HG02870 (cell line): ENCODE results near the gene ANGPT4.

Experiments
- ATAC-seq: cut with Tn5 transposase; IDR thresholded peaks from one replicate; pipeline ENCODE4 v1.9.1; 2021; ENCODE audit warnings: mild to moderate bottlenecking, moderate library complexity; ENCODE audit not compliant: unreplicated experiment

The ANGPT4 gene, protein sequence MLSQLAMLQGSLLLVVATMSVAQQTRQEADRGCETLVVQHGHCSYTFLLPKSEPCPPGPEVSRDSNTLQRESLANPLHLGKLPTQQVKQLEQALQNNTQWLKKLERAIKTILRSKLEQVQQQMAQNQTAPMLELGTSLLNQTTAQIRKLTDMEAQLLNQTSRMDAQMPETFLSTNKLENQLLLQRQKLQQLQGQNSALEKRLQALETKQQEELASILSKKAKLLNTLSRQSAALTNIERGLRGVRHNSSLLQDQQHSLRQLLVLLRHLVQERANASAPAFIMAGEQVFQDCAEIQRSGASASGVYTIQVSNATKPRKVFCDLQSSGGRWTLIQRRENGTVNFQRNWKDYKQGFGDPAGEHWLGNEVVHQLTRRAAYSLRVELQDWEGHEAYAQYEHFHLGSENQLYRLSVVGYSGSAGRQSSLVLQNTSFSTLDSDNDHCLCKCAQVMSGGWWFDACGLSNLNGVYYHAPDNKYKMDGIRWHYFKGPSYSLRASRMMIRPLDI

DNA sequence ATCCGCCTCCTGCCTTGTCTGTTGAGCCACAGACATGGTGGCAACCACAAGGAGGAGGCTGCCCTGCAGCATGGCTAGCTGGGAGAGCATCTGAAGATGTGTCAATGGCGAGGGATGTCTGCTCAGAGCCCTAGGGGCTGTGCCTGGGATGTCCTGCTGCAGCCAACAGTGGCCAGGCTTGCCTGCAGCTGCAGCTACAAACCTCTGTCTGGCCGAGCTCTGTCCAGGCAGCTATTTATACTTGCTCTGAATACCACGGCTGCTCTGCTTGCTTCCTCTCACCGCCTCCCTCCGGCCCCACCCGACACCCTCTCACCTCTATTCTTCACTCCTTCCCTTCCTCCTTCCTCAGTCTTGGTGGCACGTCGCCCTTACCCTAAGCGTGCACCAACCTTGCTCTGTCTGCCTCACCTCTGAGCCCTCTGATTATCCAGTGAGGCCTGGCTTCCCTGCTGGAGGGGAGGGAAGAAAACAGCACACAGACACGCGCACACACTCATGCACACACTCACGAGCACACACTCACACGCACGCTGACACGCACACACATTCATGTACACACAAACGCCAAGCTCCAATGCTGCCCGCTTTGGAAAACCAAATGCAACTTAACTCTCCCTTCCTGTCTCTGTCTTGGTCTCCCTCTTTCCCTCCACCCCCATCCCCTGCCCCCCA is at the start of gene ANGPT4:
Gene ANGPT4, minus strand, starts transcription at position 210 of the 675 bp plus-strand sequence. Its CDS starts 120 bp downstream, at position 90.
- ATAC-seq = no peak

DNA sequence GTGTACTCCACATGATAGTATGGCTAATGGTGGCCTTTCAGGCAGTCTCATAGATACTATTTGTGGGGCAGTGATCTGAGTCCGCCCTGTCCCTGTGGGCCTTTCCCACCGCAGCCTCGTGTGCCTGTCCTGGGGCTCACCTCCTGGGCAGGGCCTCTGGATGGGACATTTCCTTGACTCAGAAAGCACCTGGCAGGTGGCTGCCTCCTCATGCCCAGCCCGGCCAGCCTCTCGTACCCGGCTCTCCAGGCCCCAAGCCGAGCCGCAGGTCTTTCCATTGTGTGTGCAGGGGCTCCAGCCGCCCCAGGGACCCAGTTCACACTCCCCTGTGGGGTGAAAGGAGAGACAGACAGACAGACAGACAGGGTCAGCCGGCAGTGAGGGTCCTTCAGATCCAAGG is 47.7 kb upstream of the ANGPT4 start:
- no peak for ATAC-seq

DNA sequence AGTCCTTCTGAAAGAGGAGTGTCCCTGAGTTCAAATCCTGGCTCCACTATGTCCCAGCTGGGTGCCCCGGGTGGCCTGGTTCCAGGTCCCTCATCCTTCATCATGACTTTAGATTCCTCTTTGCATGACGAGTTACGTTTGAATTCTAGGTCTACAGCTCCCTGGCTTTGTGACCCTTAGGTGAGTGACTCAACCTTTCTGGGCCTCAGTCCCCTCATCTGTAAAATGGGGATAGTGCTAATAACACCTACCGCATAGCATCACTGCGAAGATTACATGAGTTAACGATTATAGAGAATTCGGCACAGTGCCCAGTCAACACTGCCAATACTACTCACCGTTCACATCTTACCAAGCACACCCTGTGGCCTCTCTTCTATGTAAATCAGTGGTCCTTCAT is 46.5 kb upstream of the ANGPT4 start:
- no peak for ATAC-seq

DNA sequence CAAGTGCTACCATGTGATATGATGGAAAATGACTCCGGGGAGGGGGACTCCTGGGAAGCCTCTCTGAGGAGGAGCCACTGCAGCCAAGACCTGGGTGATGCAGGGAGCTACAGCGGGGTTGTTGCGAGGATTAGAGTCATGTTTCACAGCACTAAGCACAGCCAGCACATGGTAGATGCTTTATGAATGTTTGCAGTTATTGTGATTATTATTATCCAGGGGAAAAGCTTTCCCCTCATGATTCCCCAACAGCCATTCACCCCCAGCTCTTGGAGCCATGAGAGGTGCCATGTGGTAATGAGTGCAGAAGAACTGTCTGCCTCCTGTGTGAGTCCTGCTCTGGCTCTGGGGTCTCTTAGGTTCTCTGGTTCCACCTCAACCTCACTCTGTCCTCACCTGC is 46.1 kb upstream of the ANGPT4 start:
- no peak for ATAC-seq

DNA sequence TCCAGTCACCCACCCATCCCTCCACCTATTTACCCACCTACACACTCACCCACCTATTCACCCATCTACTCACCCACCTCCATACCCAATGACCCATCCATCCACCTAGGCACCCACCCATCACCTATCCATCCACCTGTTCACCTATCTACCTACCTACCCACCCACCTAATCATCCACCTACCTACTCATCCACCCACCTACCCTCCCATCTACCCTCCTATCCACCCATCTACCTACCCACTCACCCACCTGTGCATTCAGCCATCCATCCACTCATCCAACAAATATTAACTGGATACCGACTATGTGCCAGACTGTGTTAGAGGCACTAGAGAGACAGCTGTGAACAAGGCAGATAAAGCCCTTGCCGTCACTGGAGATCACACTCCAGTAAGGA is 45.6 kb upstream of the ANGPT4 start:
- no peak for ATAC-seq

DNA sequence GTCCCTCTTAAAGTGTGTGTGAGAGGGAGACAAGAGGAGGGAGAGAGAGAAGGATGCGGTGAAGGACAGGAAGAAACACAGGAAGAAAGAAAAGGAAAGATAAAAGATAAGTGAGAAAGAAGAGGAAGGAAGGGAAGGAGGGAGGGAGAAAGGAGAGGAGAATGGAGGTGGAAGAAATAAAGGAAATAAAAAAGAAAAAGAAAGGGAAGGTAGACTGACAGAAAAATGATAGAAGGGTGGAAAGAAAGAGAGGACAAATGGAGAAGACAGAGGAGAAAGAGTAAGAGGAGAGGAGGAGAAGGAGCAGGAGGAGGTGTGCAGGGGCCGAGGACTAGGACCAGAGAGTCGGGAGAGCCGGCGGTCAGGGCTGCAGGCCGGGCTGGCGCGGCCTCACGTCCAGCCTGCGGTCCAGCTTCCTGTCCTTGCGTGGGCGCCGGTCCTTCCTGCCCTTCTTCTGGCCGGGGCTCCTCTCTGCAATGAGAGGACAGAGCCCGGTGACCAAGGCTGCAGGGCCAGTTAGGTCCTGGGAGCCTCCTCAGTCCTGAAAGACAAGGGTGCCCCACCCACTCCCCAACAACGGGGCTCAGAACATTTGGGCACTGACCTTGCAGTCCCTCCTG is 44.0 kb upstream of the ANGPT4 start:
- no peak for ATAC-seq

DNA sequence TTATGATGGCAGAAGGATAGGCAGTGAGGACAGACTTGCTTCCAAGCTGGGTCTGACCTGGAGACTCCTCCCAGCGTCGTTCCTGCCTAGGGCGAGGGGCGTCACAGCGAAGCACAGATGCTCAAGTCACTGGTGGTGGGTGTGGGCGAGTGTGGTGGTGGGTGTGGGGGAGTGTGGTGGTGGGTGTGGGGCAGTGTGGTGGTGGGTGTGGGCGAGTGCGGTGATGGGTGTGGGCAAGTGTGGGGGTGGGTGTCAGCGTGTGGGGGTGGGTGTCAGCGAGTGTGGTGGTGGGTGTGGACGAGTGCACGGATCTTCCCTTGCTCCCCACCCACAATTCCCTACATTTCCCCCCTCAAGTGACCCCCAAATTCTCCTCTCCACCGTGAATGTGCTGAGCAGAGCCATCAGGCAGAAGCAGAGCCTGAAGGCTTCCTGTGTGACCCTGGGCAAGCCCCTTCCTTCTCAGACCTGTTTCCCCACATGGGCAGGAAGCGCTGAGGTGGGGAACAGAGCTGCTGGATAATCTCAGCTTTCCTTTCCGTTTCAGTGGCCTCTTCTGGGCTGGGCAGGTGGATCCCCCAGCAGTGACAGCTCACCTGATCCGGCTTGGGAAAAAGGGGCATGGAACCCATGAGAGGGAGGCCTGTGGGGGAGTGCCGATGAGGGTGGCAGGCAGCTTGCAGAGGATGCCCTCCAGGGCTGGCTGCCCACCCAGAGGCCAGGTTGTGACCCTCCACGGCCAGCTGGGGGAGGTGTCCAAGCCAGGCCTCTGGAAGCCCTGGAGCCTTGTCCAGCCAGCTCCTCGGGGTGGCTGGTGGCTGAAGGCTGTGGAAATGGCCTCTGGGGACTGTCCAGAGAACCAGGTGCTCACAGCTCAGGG is 43.0 kb upstream of the ANGPT4 start:
- no peak for ATAC-seq

DNA sequence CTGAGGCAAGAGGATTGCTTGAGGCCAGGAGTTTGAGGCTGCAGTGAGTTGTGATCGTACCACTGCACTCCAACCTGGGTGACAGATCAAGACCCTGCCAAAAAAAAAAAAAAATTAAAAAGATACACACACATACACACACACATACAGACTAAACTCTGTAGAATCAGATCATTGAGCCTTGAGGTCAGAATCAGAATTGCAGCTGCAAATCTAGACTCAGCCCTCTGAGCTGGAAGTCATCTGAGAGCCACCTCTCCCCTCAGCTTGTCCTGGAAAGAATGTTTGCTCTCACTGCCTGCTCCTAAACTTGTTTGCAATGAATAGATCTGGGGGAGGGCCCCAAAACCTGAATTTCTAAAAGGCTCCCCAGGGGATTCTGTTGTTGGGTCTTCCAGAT is 41.4 kb upstream of the ANGPT4 start:
- ATAC-seq = no peak

DNA sequence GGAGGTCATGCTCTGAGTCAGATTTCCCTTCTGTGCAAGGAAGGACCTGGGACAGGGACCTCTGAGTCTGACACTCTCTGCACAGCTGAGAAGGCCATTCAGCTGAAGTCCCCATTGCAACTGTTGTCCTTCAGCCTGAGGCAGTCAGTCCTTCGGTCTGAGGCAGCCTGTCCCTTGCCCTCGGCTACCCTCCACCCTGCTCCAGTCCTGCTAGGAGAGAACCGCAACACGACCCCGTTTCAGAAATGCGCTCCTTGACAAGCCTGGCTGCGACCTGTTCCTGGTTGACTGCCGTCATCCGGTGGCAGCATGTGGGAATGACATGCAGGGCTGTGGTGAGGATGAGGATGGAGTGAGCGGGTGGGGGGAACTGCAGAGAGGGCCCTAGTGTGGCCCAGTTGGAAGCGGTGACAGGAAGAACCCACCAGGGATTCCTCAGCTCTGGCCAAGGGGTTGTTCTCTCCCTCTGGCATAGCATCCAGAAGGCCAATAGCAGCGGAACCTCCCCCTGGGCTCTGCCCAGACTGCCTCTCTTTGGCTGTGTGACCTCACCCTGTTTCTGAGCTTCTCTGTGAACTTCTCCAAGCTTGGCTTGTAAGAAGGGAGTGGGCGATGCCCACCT is 40.3 kb upstream of the ANGPT4 start:
- ATAC-seq = peak; percentile 65

DNA sequence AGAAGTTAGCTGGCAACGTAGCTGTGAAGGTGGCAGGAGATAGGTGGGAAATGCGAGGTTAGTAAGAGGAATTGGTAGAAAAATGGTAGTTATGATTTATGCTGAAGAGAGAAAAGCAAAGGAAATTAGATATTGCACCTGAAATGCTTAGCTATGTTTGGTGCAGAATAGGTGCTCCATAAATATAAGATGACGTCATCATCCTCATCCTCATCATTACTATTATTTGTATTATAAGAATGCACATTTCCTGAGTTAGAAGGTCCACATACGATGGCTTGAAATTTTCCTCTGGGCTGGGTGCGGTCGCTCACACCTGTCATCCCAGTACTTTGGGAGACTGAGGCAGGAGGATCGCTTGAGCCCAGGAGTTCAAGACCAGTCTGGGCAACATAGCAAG is 39.5 kb upstream of the ANGPT4 start:
- ATAC-seq = no peak

DNA sequence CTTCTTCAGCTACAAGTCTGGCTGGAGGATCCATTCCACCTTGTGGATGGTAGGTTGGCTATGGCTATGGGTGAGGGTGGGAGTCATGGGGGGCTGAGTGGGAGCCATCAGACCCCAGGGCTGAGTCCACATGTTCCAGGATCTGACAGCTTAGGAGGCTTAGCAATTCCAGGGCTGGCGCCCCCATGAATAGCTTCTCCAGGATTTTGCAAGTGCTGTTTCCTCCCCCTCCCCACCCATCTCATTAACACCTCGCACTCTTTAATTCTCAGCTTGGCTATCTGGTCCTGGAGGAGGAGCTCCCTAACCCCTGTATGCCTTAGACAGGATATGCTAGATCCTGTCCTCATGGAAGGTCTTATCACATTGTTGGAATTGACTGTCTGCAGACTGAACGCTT is 39.0 kb upstream of the ANGPT4 start:
- no peak for ATAC-seq

DNA sequence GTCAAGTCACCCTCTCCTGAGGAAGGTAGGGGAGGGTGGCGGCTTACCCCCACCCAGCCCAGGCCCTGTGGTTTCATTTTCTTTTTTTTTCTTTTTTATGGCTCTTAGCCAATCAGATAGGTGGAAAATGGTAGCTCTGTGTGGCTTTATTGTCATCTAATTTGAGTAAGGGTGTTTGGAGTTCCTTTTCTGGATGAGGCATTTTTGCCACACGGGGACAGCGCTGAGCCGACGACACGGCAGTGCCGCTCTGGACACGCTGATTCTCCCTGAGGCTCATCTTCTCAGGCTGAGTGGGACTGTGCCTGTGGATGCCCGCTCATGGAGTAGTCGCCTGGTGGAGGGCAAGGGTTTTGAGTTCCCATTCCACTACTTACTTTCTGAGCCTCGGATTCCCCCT is 37.6 kb upstream of the ANGPT4 start:
- no peak for ATAC-seq

DNA sequence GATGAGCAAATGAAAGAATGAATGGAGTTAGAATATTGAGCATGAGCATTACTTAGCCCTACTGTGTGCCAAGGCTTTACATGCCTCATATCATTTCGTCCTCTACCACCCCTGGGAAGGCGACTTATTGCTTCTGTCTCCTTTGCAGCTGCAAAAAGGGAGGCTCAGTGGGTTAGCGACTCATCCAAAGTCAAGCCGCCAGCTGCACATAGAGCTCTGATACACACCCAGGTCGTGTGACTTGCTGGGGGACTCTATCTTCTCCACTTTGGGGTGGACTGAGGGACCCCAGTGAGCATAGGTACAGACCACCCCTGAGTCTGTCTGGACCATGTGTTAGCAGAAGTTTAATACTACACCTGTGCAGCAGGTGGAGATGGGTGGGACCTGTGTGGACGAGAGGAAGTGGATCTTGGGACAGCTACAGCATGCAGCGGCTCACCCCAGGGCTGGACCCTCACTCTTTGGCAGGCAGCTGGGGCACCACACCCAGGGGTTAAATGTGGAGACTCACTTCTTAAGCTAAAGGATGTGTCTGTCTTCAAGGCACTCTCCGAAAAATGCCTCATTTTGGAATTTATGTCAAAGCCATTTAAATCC is 36.2 kb upstream of the ANGPT4 start:
- no peak for ATAC-seq

DNA sequence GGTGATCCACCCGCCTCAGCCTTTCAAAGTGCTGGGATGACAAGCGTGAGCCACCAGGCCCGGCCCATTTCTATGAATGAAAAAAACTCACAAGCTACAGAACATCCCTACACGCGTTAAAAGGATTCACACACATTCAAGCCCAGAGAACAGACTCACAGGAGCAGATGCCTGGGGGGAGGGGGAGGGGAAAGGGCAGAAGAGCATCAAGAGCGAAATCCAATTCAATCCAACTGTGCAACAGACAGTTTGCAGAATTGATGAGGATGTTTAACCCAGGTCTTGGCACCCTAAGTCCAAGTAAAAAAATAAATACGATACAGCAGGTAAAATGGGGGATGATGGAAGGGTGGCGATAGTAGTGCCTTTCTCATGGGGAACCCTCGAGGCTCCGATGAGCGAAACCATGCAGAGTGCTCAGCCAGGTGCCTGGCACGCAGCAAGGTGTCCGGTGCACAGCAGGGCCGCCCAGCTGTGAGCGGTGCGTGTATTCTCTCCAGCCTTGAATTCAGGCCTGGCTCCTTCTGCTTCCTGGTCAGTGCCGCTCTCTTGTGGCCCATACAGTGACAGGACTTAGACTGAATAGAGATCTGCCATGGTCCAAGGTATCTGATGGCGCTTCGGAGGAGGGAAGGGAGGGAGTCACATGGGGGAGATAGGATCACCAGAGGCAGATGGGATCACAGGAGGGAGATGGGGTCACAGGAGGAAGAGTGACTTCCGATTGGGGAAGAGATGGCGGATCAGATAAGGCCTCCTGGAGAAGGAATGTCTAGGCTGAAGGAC is 35.4 kb upstream of the ANGPT4 start:
- ATAC-seq = no peak

DNA sequence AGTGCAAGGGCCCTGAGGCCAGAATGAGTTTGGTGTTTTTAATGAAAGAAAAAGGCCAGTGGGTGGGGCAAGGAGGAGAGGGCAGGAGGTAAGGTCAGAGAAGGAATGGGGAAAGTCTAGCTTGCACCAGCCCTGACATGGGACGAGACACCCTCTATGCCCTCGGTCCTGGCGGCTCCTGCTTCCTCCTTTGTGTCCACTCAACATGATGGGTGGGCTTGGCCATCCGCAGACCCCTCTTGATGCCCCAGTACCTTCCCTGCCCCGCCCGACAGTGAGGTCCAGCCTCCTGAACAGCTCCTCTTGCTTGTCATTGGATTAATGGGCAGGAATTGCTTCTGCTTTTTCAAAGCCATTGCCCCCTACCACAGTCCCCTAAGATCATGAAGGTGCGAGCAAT is 33.6 kb upstream of the ANGPT4 start:
- ATAC-seq = no peak

DNA sequence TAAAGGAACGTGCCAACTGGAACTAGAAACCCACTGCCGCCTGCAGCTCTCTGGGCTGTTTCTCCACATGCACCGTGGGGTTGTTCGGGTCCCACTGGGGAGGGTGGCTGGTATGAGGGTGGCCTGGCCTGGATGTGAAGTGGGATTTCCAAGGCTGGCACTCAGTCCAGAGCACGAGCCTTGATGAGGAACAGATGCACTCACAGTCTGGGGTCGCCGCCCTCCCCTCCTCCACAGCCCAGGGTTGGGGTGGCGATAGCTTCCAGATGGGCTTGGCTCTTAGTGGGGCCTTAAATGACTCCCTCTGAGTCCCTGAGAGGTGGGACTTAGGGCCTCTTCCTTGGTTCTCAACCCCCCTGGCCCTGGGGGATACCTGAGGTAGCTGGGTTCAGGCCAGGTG is 30.7 kb upstream of the ANGPT4 start:
- ATAC-seq = no peak

DNA sequence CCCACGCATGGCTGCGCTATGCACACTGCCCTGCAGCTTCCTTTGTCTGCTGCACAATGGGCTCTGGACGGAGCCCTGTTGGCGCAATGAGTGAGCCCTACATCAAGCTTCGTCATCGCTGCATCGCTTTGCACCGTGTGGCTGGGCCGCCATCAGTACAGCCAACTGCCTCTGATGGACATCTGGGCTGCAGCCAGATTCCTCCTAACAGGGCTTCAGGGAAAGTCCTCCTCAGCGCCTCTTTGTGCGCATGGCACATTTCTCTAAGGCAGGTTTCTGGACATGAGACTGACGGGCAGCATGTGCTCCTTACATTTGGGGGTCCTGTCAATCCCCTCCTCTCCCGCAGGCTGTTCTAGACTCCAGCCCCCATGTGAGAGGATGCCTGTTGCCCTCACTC is 29.7 kb upstream of the ANGPT4 start:
- ATAC-seq = no peak

DNA sequence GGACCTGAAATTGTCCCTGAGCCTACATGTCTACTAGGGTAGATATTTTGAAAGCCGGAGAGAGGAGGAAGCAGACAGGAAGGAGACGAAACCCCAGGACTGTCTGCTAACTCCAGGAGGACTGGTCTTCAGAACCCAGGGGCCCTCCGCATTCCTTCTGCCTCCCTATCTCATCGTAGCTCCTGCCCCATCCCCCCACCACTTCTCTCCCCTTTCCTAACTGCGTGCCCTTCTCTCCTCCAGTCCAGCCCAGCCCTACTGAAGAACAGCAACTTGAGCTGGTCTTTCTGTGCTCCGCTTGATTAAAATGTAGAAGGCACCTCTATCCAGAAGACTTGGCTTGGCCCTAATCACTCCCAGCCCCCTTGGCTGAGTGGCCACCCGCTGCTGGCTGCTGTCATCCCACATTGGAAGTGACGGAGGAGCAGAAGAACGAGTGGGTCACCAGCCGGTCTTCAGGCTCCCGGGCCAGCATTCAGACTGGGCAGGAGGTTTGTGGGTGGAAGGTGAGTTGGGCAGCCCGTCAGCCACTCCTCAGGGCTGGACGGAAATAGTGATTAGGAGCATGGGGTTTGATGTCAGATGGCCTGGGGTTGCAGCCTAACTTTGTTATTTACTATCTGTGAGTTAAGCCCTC is 28.8 kb upstream of the ANGPT4 start:
- no peak for ATAC-seq

DNA sequence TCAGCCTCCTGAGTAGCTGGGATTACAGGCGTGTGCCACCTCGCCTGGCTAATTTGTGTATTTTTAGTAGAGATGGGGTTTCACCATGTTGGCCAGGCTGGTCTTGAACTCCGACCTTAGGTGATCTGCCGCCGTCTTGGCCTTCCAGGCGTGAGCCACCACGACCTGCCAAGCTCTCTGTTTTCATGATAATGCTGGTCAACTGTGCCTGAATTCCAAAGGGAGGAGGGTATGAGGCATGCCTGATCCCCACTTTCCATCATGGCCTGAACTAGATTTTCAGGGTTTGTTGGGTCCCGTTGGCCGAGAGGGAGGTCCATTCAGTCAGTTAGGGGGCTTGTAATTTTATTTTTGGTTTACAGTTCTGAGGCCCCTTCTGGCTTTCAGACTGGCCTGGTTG is 28.0 kb upstream of the ANGPT4 start:
- no peak for ATAC-seq
